Measurements from ENCODE around the gene AP2A2.

DNA sequence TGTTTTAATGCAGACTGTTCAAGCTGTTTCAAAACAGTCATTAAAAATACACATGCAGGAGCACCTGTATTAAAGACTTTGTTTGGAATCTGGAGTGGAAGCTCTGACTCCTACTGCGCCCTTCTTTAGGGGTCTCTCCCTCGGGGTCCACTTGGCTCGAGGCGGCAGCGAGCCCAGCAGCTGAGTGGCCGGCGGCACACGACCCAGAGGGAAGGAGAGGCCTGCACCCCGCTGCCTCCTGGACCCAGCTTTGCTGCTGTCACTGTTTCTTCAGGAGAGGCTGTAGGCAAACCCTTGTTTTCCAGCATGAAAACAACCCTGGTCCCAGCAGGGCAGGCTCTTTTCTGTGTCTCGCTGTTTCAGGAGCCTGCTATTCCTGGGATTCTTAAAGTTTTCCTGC, 81.6 kb downstream of the AP2A2 start:
- TF ChIP-seq, protein P1, sequence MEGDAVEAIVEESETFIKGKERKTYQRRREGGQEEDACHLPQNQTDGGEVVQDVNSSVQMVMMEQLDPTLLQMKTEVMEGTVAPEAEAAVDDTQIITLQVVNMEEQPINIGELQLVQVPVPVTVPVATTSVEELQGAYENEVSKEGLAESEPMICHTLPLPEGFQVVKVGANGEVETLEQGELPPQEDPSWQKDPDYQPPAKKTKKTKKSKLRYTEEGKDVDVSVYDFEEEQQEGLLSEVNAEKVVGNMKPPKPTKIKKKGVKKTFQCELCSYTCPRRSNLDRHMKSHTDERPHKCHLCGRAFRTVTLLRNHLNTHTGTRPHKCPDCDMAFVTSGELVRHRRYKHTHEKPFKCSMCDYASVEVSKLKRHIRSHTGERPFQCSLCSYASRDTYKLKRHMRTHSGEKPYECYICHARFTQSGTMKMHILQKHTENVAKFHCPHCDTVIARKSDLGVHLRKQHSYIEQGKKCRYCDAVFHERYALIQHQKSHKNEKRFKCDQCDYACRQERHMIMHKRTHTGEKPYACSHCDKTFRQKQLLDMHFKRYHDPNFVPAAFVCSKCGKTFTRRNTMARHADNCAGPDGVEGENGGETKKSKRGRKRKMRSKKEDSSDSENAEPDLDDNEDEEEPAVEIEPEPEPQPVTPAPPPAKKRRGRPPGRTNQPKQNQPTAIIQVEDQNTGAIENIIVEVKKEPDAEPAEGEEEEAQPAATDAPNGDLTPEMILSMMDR (conservative IDR thresholded peaks at IDR 0.05; ENCODE audit: low read depth, low read length): no peak
- no peak for TF ChIP-seq EZH2phosphoT487 (IDR thresholded peaks at IDR 0.05; ENCODE audit: borderline replicate concordance, low read length)

Data from PC-3 (cell line).